GM18861 (cell line): ENCODE results near the gene MRPL19.

Experiments
- ATAC-seq: cut with Tn5 transposase; IDR thresholded peaks from one replicate; pipeline ENCODE4 v1.9.1; 2021; ENCODE audit not compliant: unreplicated experiment

Gene MRPL19

GRCh38 chr2:75616406-75616805 is 30.2 kb upstream of the MRPL19 start:
- ATAC-seq, result no peak

GRCh38 chr2:75616933-75617332 is 29.6 kb upstream of the MRPL19 start:
- ATAC-seq, result no peak

DNA sequence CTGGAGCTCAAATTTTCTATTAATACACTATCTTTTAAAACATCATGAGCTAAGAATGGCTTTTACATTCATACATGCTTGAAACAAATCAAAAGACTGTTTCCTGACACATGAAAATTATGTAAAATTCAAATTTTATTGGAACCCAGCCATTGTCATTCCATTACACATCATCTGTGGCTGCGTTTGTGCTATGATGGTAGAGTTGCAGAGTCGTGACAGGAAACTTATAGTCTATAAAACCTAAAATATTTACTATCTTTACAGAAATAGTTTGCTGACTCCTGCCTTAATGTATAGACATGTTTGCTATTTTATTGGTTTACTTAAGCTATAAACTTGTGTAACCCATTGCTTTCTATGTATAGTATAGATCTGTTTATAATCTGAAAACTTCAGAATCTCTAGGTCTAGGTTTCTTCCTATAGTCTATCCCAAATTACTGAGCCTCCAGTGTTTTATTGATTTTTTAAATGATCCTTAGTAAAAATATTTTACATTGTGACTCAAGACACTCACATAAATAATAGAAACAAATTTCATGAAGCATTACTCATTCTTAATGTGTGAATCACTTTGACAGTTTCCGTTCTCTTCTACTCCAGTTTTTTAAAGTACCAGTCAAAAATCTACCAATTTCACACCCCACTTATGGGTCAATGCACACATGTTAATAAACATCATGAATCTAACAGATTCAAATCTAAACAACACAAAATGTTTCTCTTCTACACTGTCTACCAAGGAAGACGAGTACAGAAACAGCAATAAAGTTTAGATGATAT is 26.4 kb upstream of the MRPL19 start:
- no peak for ATAC-seq

GRCh38 chr2:75621228-75621627 is 25.4 kb upstream of the MRPL19 start:
- ATAC-seq, result no peak

DNA sequence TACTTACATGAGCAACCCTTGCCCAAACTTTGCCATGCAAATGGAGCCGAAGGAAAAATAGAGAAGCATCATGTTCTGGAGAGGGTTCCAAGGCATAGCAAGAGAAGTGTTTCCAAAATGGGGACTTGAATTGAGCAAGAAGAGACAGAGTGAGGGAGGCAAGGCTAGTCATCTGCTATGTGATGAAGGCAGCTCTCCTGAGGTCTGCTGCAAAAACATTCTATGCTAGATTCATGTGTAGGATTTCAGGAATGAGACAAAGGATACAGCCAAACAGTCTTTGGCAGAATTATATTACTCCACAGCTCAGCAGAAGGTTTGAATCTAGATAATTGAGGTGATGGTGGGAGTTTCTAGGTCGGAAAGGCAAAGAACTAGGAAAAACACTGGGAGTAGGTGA is 24.1 kb upstream of the MRPL19 start:
- no peak for ATAC-seq

DNA sequence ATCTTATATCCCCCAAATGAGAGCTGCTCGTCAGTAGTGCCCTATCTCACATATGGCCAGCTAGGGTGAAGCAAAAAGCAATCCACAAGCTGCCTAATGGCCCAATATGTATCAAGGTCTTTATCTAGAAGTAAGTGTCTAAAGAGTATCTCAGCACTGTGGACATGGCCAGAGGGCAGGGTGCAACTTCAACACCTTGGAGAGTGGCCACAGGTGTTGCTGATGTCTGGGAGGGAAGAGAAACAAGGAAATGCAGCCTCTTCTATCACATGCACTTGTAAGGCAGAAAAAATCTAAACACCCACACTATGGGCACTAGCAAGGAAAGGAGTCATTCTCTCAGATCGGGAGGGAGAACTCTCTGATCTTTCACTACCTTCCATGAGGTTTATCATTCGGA is 23.7 kb upstream of the MRPL19 start:
- no peak for ATAC-seq

- ATAC-seq, result peak; percentile 78
Measured at GRCh38 chr2:75627902-75628504, 18.6 kb upstream of the MRPL19 start.

GRCh38 chr2:75632091-75632701 is 14.4 kb upstream of the MRPL19 start:
- ATAC-seq, result no peak

DNA sequence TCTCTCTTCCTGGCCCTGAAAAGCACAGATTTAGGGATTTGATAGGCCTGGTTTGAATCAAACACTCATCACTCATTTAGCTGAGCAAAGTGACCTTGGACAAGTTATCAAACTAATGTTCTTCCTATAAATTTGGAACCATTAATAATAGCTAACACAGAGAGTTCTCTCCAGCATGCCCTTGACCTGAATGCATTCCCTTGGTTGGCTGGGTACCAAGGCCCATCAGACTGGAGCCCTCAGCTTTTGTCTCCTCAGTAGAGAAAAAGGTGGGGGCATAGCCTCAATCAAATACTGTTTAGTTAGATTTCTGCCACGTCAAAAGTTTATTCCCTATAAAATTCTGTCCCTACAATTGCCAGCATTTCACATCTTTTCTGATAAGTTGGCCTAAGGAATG is 13.8 kb upstream of the MRPL19 start:
- no peak for ATAC-seq

- ATAC-seq, result no peak
Measured at GRCh38 chr2:75633620-75634019, 13.0 kb upstream of the MRPL19 start.

- ATAC-seq, result no peak
Measured at GRCh38 chr2:75634945-75635344, 11.6 kb upstream of the MRPL19 start.

GRCh38 chr2:75637568-75637967 is 9.0 kb upstream of the MRPL19 start:
- no peak for ATAC-seq

DNA sequence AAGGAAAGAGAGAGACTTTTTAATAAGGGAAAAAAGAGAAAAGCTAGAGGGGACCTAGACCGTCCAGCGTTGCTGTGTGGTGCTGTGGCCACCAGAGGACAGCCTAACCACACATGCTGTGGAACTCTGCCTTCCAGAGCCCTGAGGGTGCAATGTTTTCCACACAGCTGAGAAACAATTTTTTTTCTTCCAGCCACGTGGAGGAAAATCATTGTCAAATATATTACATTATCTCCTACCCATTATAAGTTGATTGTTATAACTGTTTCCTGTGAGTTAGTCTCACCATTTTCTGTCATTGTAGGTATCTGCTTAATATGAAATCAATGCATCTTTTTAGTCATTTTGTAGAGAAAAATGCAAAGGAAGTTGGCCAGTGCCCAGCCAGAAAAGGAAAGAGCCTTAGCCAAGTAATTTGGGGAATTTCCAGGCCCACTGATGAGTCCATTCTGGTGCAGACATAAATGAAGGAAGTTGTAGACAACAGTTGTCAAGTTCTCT is 5.9 kb upstream of the MRPL19 start:
- peak; percentile 96 for ATAC-seq

- no peak for ATAC-seq
Measured at GRCh38 chr2:75641587-75641986, 5.0 kb upstream of the MRPL19 start.

GRCh38 chr2:75643980-75644379 is 2.6 kb upstream of the MRPL19 start:
- ATAC-seq, result no peak

GRCh38 chr2:75645643-75646042 is 940 bp upstream of the MRPL19 start:
- no peak for ATAC-seq

- no peak for ATAC-seq
Measured at GRCh38 chr2:75646090-75646582, 447 bp upstream of the MRPL19 start.

- no peak for ATAC-seq
Measured at GRCh38 chr2:75647771-75648170, 1.2 kb downstream of the MRPL19 start.

DNA sequence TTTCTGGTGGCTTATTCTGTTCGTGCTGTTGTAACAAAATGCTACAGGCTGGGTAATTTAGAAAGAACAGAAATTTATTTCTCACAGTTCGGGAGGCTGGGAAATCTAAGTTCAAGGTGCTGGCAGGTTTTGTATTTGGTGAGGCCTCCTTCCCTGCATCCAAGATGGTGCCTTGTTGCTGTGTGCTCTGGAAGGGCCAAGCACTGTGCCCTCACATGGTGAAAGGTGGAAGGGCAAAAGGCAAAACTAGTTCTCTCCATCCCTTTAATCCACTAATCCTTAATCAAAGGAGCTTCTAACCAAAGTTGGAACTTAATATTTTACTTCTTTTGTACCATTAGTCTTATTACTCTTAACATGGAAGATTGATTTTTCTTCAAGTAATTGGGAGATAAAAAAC is 7.4 kb downstream of the MRPL19 start:
- ATAC-seq, result no peak

GRCh38 chr2:75655861-75656260 is 9.3 kb downstream of the MRPL19 start:
- ATAC-seq, result no peak

DNA sequence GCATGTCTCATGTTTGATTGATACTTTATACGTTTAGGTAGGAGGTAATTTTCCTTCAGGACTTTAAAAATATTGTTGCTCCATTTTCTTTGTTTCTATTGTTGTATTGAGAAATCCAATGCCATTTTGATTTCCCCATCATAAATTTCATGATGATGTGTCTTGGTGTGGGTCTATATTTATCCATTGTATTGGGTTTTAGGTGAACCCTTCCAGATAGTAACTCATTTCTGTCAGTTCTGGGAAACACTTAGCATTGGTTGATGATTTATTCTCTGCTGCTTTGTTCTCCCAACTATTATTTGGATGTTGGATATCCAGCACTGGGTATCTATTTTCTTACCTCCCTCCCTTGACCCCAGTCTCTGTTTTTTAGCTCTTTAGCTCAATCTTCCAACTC is 10.0 kb downstream of the MRPL19 start:
- no peak for ATAC-seq

- ATAC-seq, result no peak
Measured at GRCh38 chr2:75657798-75658197, 11.2 kb downstream of the MRPL19 start.
